ENCODE measurements around the gene PTMS. TPM values are rescaled to one million over a fixed set of nuclear protein-coding genes. Genes with fewer than 3 reads are reported as not detected.
A peak's percentile ranks its signal among the peaks of the same experiment; 100 is the strongest.

Gene PTMS
- total and polyA plus RNA-seq, 4 donors, result 358 to 584 (median 473) TPM

DNA sequence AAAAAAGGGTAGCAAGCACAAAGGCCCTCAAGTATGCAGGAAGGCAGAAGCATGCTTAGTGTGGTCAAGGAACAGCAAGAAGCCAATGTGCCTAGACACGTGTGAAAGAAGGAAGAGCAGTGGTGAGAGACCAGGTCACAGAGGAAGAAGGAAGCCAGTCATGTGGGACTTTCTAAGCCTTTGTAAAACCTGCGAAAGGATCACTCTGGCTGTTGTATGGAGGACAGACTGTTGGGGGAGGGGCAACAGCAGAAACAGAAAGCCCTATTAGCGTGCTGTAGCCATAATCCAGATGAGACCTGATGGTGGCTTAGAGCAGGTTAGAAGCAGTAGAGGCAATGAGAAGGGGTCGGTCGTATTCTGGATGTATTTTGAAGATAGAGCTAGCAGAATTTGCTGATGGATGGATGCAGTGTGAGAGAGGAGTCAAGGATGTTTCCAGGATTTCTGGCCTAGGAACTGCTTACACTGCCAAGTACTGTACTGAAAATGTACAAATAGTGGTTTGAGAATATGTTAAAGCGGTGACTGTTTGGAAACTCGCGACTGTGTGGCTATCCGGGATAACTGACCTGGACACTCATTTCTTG lies 7.6 kb upstream of the PTMS start:
- ATAC-seq (ENCODE audit: low FRiP score), result no peak
- no peak overlapping the region for H3K4me3 ChIP-seq (ENCODE audit: low read length in 2 of 2)
- no peaks in the 10 kb centered on the region for H3K27me3 ChIP-seq (ENCODE audit: control insufficient read depth in 1 of 2, insufficient read depth in 2 of 2, low read length in 1 of 2)
- H3K27ac ChIP-seq (ENCODE audit: low read depth in 1 of 2, low read length in 2 of 2), result no peak overlapping the region
- no peaks in the 10 kb centered on the region for H3K36me3 ChIP-seq (ENCODE audit: control insufficient read depth in 1 of 2, insufficient read depth in 2 of 2, low read length in 1 of 2)
- 87 to 89% methylated on average over 9 of the region's 9 CpGs for WGBS, 2 donors
- intact Hi-C loops (cut with DNase I), result no loop called here
- no peaks in the 10 kb centered on the region for H3K9me3 ChIP-seq (ENCODE audit: control insufficient read depth, low read length)
- H3K4me1 ChIP-seq (ENCODE audit: control insufficient read depth in 1 of 2, insufficient read depth in 2 of 2, low read length in 2 of 2), result no peaks in the 10 kb centered on the region
- DNase-seq, result no peak

DNA sequence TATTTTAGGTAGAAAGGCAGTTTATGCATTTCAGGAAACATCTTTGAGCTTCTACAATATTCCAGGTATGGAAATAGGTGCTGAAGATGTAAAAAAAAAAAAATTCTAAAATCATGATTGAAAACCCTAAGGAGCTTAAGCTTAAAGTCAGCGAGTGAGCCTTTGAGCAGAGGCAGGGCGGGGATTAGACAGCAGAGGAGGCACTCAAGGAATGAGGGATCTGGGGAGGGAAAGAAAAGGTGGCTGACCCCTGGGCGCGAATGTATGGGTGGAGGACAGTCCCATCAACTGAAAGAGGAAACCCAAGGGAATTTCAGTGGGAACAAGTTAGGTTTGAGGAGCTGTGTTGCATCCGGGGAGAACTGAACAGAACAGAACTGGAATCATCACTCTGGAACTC lies 6.4 kb upstream of the PTMS start:
- 88 to 89% methylated on average over 5 of the region's 5 CpGs for WGBS, 2 donors
- ATAC-seq (ENCODE audit: low FRiP score) (no peak), DNase-seq (no peak)
- H3K27me3 ChIP-seq (ENCODE audit: control insufficient read depth in 1 of 2, insufficient read depth in 2 of 2, low read length in 1 of 2), result no peaks in the 10 kb centered on the region
- H3K4me3 ChIP-seq (ENCODE audit: low read length in 2 of 2), result no peak overlapping the region
- H3K9me3 ChIP-seq (ENCODE audit: control insufficient read depth, low read length), result no peaks in the 10 kb centered on the region
- H3K36me3 ChIP-seq (ENCODE audit: control insufficient read depth in 1 of 2, insufficient read depth in 2 of 2, low read length in 1 of 2), result no peaks in the 10 kb centered on the region
- H3K4me1 ChIP-seq (ENCODE audit: control insufficient read depth in 1 of 2, insufficient read depth in 2 of 2, low read length in 2 of 2), result no peaks in the 10 kb centered on the region
- H3K27ac ChIP-seq (ENCODE audit: low read depth in 1 of 2, low read length in 2 of 2), result no peak overlapping the region
- intact Hi-C loops (cut with DNase I), result no loop called here

DNA sequence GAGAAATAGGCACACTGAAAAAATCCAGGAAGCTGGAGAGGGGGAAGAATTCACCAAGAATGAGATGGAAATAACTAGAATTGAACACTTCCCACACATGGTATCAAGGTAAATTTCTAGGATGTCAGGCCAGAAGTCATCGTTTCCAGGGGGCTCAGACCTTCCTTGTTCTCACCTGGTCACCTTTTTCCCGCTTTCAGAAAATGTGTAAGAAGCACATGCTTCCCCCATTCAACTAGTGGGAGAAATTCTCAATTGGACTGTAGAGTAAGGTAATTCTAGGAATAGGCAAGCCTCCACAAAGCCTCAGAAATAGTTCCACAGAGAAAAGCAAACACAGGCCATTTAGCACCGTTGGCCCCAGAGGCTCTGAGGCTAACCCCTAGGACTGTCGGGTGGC lies 2.8 kb upstream of the PTMS start:
- no peaks in the 10 kb centered on the region for H3K36me3 ChIP-seq (ENCODE audit: control insufficient read depth in 1 of 2, insufficient read depth in 2 of 2, low read length in 1 of 2)
- H3K4me1 ChIP-seq (ENCODE audit: control insufficient read depth in 1 of 2, insufficient read depth in 2 of 2, low read length in 2 of 2), result no peaks in the 10 kb centered on the region
- DNase-seq (no peak), ATAC-seq (ENCODE audit: low FRiP score) (no peak)
- H3K4me3 ChIP-seq (ENCODE audit: low read length in 2 of 2), result no peak overlapping the region
- 36 to 42% methylated on average over 4 of the region's 4 CpGs for WGBS, 2 donors
- H3K9me3 ChIP-seq (ENCODE audit: control insufficient read depth, low read length), result no peaks in the 10 kb centered on the region
- intact Hi-C loops (cut with DNase I), result no loop called here
- H3K27me3 ChIP-seq (ENCODE audit: control insufficient read depth in 1 of 2, insufficient read depth in 2 of 2, low read length in 1 of 2), result no peaks in the 10 kb centered on the region
- peak overlapping the region; percentile 42 to 72 for H3K27ac ChIP-seq (ENCODE audit: low read depth in 1 of 2, low read length in 2 of 2)

DNA sequence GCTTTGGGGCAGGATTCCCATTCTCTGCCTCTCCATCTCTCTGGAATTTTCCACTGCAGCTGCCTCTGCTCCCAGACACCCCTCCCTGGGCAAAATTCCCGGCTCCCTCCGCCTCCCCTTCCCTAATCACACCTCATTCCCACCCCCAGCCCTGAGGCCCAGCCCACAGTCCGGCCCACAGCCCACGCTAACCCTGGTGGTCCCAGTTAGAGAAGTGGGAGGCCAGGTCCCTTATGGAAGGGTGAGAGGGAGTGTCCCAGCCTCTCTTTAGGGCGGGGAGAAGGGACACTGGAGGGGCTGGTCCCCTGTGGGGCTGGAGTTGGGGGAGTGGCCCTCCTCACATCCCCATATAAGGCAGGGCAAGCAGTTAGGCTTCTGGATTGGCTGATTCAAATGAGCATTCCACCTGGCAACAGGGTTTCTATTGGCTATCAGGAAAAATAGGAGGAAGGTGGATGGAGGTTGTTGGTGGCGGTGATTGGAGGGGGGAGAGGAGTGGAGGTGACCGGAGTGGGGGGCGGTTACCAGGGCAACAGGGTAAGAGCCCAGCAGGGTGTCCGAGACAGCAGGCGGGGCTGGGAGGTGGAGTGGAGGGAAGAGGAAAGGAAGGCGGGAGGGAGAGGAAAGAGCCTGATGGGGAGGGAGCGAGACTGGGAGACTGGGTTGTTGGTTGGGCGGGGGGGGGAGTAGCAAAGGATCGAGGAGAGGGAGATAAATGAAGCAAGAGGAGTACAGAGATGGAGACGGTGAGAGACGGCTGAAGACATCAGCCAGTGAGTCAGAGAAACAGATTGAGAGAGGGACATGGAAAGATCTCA lies 1.9 kb upstream of the PTMS start:
- 1% methylated on average over 16 of the region's 16 CpGs for WGBS, 2 donors
- Histone ChIP-seq H3K9me3 (ENCODE audit: control insufficient read depth, low read length) (no peaks in the 10 kb centered on the region), H3K27me3 (ENCODE audit: control insufficient read depth in 1 of 2, insufficient read depth in 2 of 2, low read length in 1 of 2) (no peaks in the 10 kb centered on the region), H3K4me1 (ENCODE audit: control insufficient read depth in 1 of 2, insufficient read depth in 2 of 2, low read length in 2 of 2) (no peaks in the 10 kb centered on the region), H3K36me3 (ENCODE audit: control insufficient read depth in 1 of 2, insufficient read depth in 2 of 2, low read length in 1 of 2) (no peaks in the 10 kb centered on the region), H3K4me3 (ENCODE audit: low read length in 2 of 2) (no peak overlapping the region), H3K27ac (ENCODE audit: low read depth in 1 of 2, low read length in 2 of 2) (peak overlapping the region; percentile 42 to 72)
- peak; percentile 97 for DNase-seq
- ATAC-seq (ENCODE audit: low FRiP score), result peak; percentile 88
- intact Hi-C loops (cut with DNase I), result no loop called here

DNA sequence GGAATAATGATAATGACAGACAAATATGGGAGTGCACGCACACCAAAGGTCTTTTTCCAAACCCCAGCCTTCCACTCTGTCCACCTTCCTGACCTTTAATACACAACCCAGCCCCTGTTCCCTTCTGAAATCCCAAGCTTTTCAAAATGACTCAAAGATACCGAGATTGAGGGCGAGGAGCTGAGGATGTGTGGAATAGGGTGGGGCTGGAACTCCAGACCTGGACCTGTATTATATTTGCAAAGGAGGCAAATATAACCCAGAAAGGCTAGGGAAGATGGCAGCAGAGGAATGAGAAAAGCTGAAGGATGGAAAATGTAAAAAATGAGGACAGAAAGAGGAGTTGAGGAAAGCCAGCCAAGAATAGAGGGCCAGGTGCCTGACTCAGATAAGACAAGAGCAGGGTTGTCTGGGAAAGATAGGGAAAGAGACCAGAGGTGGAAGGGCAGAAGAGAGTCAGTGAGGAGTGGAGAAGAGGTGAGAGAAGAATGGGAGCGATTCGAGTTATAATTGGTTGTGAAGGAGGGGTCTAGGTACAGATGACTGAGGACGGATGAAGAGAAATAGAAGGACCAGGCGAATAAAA lies 1.0 kb upstream of the PTMS start:
- Histone ChIP-seq H3K4me1 (ENCODE audit: control insufficient read depth in 1 of 2, insufficient read depth in 2 of 2, low read length in 2 of 2) (no peaks in the 10 kb centered on the region), H3K27me3 (ENCODE audit: control insufficient read depth in 1 of 2, insufficient read depth in 2 of 2, low read length in 1 of 2) (no peaks in the 10 kb centered on the region), H3K4me3 (ENCODE audit: low read length in 2 of 2) (no peak overlapping the region), H3K36me3 (ENCODE audit: control insufficient read depth in 1 of 2, insufficient read depth in 2 of 2, low read length in 1 of 2) (peaks cover 0 to 5% of the 10 kb centered on the region in 2 donors), H3K9me3 (ENCODE audit: control insufficient read depth, low read length) (no peaks in the 10 kb centered on the region), H3K27ac (ENCODE audit: low read depth in 1 of 2, low read length in 2 of 2) (peak overlapping the region; percentile 36 to 74)
- no peak for DNase-seq
- WGBS, 2 donors, result 47 to 56% methylated on average over 7 of the region's 7 CpGs
- ATAC-seq (ENCODE audit: low FRiP score), result no peak
- intact Hi-C loops (cut with DNase I), result loop anchor here in 1 of 2 donors (5.0 kb wide), 2 partner anchors 107 to 158 kb away; partner anchors contain the start of genes CHD4 and SPSB2

DNA sequence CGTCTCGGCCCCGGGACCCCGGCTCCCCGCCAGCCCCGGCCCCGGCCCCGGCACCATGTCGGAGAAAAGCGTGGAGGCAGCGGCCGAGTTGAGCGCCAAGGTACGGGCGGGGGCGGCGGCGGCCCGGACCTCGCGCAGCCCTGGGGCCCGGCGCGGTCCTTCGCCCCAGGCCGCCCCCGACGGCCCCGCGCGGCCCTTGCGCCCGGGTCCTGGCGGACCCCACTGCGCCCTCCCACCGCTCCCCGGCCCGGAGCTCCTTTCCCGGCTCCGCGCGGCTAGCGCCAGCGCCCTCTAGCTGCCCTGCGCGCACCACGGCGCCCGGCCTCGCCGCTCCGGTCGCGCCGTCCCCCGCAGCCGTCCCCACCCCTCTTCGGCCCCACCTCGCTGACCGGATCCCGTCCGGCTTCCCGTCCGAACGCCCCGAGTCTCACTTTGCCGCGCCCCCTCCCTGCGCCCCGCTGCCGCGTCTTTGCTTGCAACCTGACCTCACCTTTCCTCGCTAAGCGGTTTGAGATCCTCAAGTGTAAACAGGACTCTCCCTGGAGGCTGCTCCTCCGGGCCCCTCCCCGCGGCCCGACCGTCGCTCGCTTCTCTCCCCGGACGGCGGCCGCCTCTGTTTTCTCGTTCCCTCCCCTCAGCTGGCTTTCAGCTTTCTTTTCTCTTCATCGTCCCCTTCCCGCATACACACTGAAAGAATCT lies 637 bp downstream of the PTMS start:
- Histone ChIP-seq H3K4me1 (ENCODE audit: control insufficient read depth in 1 of 2, insufficient read depth in 2 of 2, low read length in 2 of 2) (no peaks in the 10 kb centered on the region), H3K27ac (ENCODE audit: low read depth in 1 of 2, low read length in 2 of 2) (peak overlapping the region; percentile 74 to 91), H3K9me3 (ENCODE audit: control insufficient read depth, low read length) (no peaks in the 10 kb centered on the region), H3K36me3 (ENCODE audit: control insufficient read depth in 1 of 2, insufficient read depth in 2 of 2, low read length in 1 of 2) (peaks cover 0 to 5% of the 10 kb centered on the region in 2 donors), H3K27me3 (ENCODE audit: control insufficient read depth in 1 of 2, insufficient read depth in 2 of 2, low read length in 1 of 2) (no peaks in the 10 kb centered on the region), H3K4me3 (ENCODE audit: low read length in 2 of 2) (peak overlapping the region; percentile 54 to 94)
- 0 to 1% methylated on average over 45 to 88 of the region's 88 CpGs for WGBS, 2 donors
- ATAC-seq (ENCODE audit: low FRiP score) (peak; percentile 77), DNase-seq (peak; percentile 87 to 94)
- intact Hi-C loops (cut with DNase I), result loop anchor here in 1 of 2 donors (1.0 to 5.0 kb wide), 3 partner anchors 13 to 159 kb away; partner anchors contain the start of genes CHD4, MLF2 and SPSB2

DNA sequence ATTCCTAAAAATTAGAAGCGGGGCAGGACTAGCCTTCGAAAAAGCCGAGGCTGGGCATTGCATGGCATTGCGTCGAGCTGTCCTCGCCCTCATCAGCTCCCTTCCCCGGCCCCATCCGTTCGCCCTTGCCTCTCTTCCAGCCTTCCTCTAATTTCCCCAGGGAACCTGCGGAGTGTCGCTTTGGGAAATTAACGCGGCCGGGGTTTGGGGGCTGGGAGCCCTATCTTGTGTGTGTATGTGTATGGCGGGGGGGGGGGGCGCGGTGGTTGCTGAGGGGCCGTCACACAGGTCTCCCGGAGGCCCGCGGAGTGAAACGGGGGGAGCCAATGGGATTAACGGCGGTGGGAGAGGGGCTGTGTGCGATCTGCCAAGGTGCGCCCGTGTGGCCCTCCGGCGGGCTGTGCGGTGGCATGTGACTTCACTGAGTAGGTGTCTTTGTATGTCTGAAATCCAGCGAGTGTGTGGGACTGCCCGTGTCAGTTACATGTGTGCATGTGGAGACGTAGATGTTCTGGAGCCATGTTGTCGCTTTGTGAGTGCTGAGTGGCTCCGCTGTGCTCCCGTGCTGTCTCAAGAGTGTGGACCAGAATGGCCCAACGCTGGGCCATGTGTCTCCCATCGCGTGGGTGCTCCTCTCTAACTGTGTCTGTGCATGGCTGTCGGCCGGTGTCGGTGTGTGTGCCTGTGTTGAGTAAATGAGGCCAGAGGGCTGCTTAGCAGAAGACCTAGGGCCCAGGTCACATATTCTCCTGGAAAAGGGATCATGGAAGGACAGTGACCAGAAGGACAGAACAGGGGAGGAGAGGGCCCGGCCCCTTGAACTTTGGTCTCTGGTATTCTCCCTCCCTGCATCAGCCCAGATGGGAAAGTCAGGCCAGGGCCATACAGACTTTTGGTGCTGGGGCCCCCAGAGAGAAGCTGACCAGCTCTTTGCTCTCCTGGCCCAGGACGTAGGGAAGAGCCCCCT lies 1.5 kb downstream of the PTMS start:
- 2 to 3% methylated on average over 37 to 44 of the region's 44 CpGs for WGBS, 2 donors
- peaks cover 0 to 5% of the 10 kb centered on the region in 2 donors for H3K36me3 ChIP-seq (ENCODE audit: control insufficient read depth in 1 of 2, insufficient read depth in 2 of 2, low read length in 1 of 2)
- no peak for ATAC-seq (ENCODE audit: low FRiP score)
- no peaks in the 10 kb centered on the region for H3K9me3 ChIP-seq (ENCODE audit: control insufficient read depth, low read length)
- intact Hi-C loops (cut with DNase I), result loop anchor here in 1 of 2 donors (5.0 kb wide), 2 partner anchors 105 to 160 kb away; partner anchors contain the start of genes CHD4 and SPSB2
- peak overlapping the region; percentile 48 to 51 for H3K27ac ChIP-seq (ENCODE audit: low read depth in 1 of 2, low read length in 2 of 2)
- H3K4me1 ChIP-seq (ENCODE audit: control insufficient read depth in 1 of 2, insufficient read depth in 2 of 2, low read length in 2 of 2), result no peaks in the 10 kb centered on the region
- no peaks in the 10 kb centered on the region for H3K27me3 ChIP-seq (ENCODE audit: control insufficient read depth in 1 of 2, insufficient read depth in 2 of 2, low read length in 1 of 2)
- DNase-seq, result no peak
- peak overlapping the region; percentile 54 to 94 for H3K4me3 ChIP-seq (ENCODE audit: low read length in 2 of 2)
